GM18520 (cell line): ENCODE results near the gene TNNI2.

Source experiments
- ATAC-seq: cut with Tn5 transposase; IDR thresholded peaks from one replicate; pipeline ENCODE4 v1.9.1; 2021; ENCODE audit not compliant: unreplicated experiment

TNNI2 gene

GRCh38 chr11:1844221-1845094, 5.7 kb downstream of the TNNI2 start:
- no peak for ATAC-seq

- no peak for ATAC-seq
These were observed 6.3 kb downstream of the TNNI2 start for GRCh38 chr11:1845095-1845429.

- ATAC-seq, result no peak
These were observed 7.0 kb downstream of the TNNI2 start for GRCh38 chr11:1845561-1846452.

GRCh38 chr11:1846453-1846932, 7.7 kb downstream of the TNNI2 start:
- ATAC-seq, result no peak

GRCh38 chr11:1847006-1847735, 8.4 kb downstream of the TNNI2 start:
- ATAC-seq, result no peak

GRCh38 chr11:1847926-1848639, 9.3 kb downstream of the TNNI2 start:
- no peak for ATAC-seq

- ATAC-seq, result no peak
These were observed 10.1 kb downstream of the TNNI2 start for GRCh38 chr11:1848640-1849430.

GRCh38 chr11:1851468-1852180, 12.8 kb downstream of the TNNI2 start:
- ATAC-seq, result no peak

GRCh38 chr11:1852271-1852876, 13.6 kb downstream of the TNNI2 start:
- ATAC-seq, result no peak

- ATAC-seq, result peak; percentile 31
These were observed 14.1 kb downstream of the TNNI2 start, which contains the start of gene LSP1 for GRCh38 chr11:1852877-1853276. LSP1 (plus strand) TSS chr11:1853084; CDS start chr11:1853145, 61 bp downstream.

GRCh38 chr11:1853376-1854131, 14.8 kb downstream of the TNNI2 start:
- no peak for ATAC-seq

- peak; percentile 13 for ATAC-seq
These were observed 15.6 kb downstream of the TNNI2 start for GRCh38 chr11:1854132-1854948.

GRCh38 chr11:1854949-1855885, 16.4 kb downstream of the TNNI2 start:
- ATAC-seq, result peak; percentile 28

GRCh38 chr11:1855886-1856265, 17.1 kb downstream of the TNNI2 start:
- ATAC-seq, result no peak

GRCh38 chr11:1856306-1857005, 17.7 kb downstream of the TNNI2 start:
- ATAC-seq, result no peak
